ENCODE data around the gene RETNLB. TPM values are rescaled to one million over a fixed set of nuclear protein-coding genes. Genes with fewer than 3 reads are reported as not detected.

Gene RETNLB
- total RNA-seq: not detected in 2 replicates

GRCh38 chr3:108757404-108757982 is at the start of gene RETNLB:
TSS of gene RETNLB (minus strand) at chr3:108757410. CDS start at chr3:108757185, 225 bp downstream.

Other genes starting within 250 kb of the RETNLB start
- gene MYH15, start 246.8 kb downstream of the RETNLB start, total RNA-seq: 0.86 and 0.95 TPM in 2 replicates
- 4.3 and 4.9 TPM in 2 replicates for gene CIP2A, start 168.0 kb downstream of the RETNLB start, total RNA-seq
- gene DZIP3, start 167.7 kb downstream of the RETNLB start, total RNA-seq: 13.9 and 15.9 TPM in 2 replicates
- gene TRAT1, start 65.4 kb upstream of the RETNLB start, total RNA-seq: not detected in 2 replicates
- gene GUCA1C, start 196.5 kb upstream of the RETNLB start, total RNA-seq: not detected in 2 replicates